Stimulated activated CD8-positive, alpha-beta memory T cell treated with anti-CD3 and anti-CD28 coated beads, Interleukin-12 subunit alpha, Interleukin-12 subunit beta, amount 100 ng/mL, for 24 hours (primary cell): ENCODE results near the gene HMGB1.
A peak's percentile ranks its signal among the peaks of the same experiment; 100 is the strongest.

Experiments
- DNase-seq: peaks from one replicate; pipeline ENCODE4 v3.0.0-alpha.2; 2020; ENCODE audit errors: extremely low read depth

The HMGB1 gene

GRCh38 chr13:30429721-30430694 is 35.7 kb downstream of the HMGB1 start:
- no peak for DNase-seq

- DNase-seq, result no peak
These were observed 36.5 kb downstream of the HMGB1 start for GRCh38 chr13:30429235-30429634.

GRCh38 chr13:30423891-30424290 is 41.8 kb downstream of the HMGB1 start:
- DNase-seq, result no peak

- DNase-seq, result peak; percentile 27
These were observed 43.5 kb downstream of the HMGB1 start, which contains the start of gene UBE2L5 for GRCh38 chr13:30422054-30422839. TSS of gene UBE2L5 (plus strand) at chr13:30422493. CDS start at chr13:30427991, 5,498 bp downstream.

- no peak for DNase-seq
These were observed 44.4 kb downstream of the HMGB1 start for GRCh38 chr13:30421093-30422053.

- no peak for DNase-seq
These were observed 46.8 kb downstream of the HMGB1 start for GRCh38 chr13:30418717-30419459.

- DNase-seq, result no peak
These were observed 47.5 kb downstream of the HMGB1 start for GRCh38 chr13:30418075-30418716.

- no peak for DNase-seq
These were observed 49.3 kb downstream of the HMGB1 start for GRCh38 chr13:30416471-30416870.

GRCh38 chr13:30415430-30416030 is 50.2 kb downstream of the HMGB1 start:
- DNase-seq, result no peak

- DNase-seq, result no peak
These were observed 51.9 kb downstream of the HMGB1 start for GRCh38 chr13:30413842-30414241.

- no peak for DNase-seq
These were observed 53.4 kb downstream of the HMGB1 start for GRCh38 chr13:30412346-30412745.

GRCh38 chr13:30410705-30411125 is 55.0 kb downstream of the HMGB1 start:
- no peak for DNase-seq

GRCh38 chr13:30409886-30410704 is 55.6 kb downstream of the HMGB1 start:
- DNase-seq, result no peak

GRCh38 chr13:30408319-30409101 is 57.2 kb downstream of the HMGB1 start:
- DNase-seq, result peak; percentile 71

- DNase-seq, result no peak
These were observed 58.8 kb downstream of the HMGB1 start for GRCh38 chr13:30406779-30407416.
